ENCODE data around the gene RNF182.

Gene RNF182

GRCh38 chr6:13886949-13887348, 37.8 kb upstream of the RNF182 start:
- no peak for DNase-seq (ENCODE audit: low read depth)
- no peak overlapping the region for H3K4me3 ChIP-seq (ENCODE audit: control insufficient read depth, low read depth, low read length)
- TF ChIP-seq CTCF (conservative IDR thresholded peaks at IDR 0.05; ENCODE audit: control insufficient read depth, insufficient read depth, low read depth, low read length) = no peak

- TF ChIP-seq CTCF (conservative IDR thresholded peaks at IDR 0.05; ENCODE audit: control insufficient read depth, insufficient read depth, low read depth, low read length) = no peak
- no peak overlapping the region for H3K4me3 ChIP-seq (ENCODE audit: control insufficient read depth, low read depth, low read length)
- no peak for DNase-seq (ENCODE audit: low read depth)
Observed at GRCh38 chr6:13892017-13892645, 32.6 kb upstream of the RNF182 start.

GRCh38 chr6:13902922-13903321, 21.8 kb upstream of the RNF182 start:
- no peak for TF ChIP-seq CTCF (conservative IDR thresholded peaks at IDR 0.05; ENCODE audit: control insufficient read depth, insufficient read depth, low read depth, low read length)
- DNase-seq (ENCODE audit: low read depth) = no peak
- no peak overlapping the region for H3K4me3 ChIP-seq (ENCODE audit: control insufficient read depth, low read depth, low read length)

GRCh38 chr6:13903364-13903763, 21.4 kb upstream of the RNF182 start:
- DNase-seq (ENCODE audit: low read depth) = no peak
- no peak for TF ChIP-seq CTCF (conservative IDR thresholded peaks at IDR 0.05; ENCODE audit: control insufficient read depth, insufficient read depth, low read depth, low read length)
- no peak overlapping the region for H3K4me3 ChIP-seq (ENCODE audit: control insufficient read depth, low read depth, low read length)

- no peak overlapping the region for H3K4me3 ChIP-seq (ENCODE audit: control insufficient read depth, low read depth, low read length)
- DNase-seq (ENCODE audit: low read depth) = no peak
- TF ChIP-seq CTCF (conservative IDR thresholded peaks at IDR 0.05; ENCODE audit: control insufficient read depth, insufficient read depth, low read depth, low read length) = no peak
Observed at GRCh38 chr6:13907001-13907350, 17.8 kb upstream of the RNF182 start.

GRCh38 chr6:13907614-13908215, 17.0 kb upstream of the RNF182 start:
- no peak for TF ChIP-seq CTCF (conservative IDR thresholded peaks at IDR 0.05; ENCODE audit: control insufficient read depth, insufficient read depth, low read depth, low read length)
- no peak for DNase-seq (ENCODE audit: low read depth)
- H3K4me3 ChIP-seq (ENCODE audit: control insufficient read depth, low read depth, low read length) = no peak overlapping the region
